ENCODE results near the gene WFDC2.

WFDC2 gene

DNA sequence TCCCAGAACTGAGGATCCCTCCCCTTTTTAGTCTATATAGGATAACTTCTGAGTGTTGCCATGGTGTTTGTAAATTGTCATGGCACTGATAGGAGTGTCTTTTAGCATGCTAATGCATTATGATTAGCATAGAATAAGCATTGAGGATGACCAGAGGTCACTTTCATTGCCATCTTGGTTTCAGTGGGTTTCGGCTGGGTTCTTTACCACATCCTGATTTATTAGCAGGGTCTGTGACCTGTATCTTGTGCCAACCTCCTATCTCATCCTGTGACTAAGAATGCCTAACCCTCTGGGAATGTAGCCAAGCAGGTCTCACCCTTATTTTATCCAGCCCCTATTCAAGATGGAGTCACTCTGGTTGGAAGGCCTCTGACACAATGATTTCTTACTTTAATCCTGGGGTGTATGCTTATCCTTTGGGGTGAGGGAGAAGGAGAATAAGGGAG, 19.6 kb downstream of the WFDC2 start:
- CTCF ChIA-PET, result no interaction called here
- DNase-seq, result no peak
- WGBS (ENCODE audit: insufficient coverage), result 40% methylated on average over 1 of the region's 1 CpG

DNA sequence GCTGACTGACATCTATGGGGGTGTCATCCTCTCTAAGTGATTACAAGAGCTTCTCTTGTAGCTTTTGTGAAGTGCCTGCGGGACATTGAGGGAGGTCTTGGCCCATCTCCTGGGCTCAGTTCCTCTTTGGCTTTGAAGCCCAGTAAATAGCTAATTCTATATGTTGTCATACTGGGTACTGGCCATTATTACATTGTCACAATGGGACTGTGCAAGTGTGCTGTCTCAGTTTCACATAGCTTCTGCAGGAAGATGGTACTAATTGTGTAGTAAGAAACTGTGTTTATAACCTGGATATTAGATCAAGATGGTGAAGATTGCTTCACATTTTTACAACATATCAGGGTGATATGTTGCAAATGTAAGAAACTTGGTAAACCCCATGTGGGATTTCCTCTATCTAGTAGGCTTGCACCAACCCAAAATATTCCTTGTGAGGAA, 26.0 kb downstream of the WFDC2 start:
- H3K36me3 ChIP-seq (ENCODE audit: control insufficient read depth in 4 of 4, insufficient read depth in 4 of 4, low read length in 3 of 4), result no peaks in the 10 kb centered on the region
- H3K9me3 ChIP-seq (ENCODE audit: control extremely low read depth in 1 of 5, control insufficient read depth in 4 of 5, insufficient read depth in 2 of 5, low read depth in 1 of 5, low read length in 4 of 5), result no peaks in the 10 kb centered on the region
- peaks cover 0 to 22% (median 8%) of the 10 kb centered on the region in 5 experiments for H3K27me3 ChIP-seq (replicated peaks in 2 of 5; ENCODE audit: control insufficient read depth in 4 of 5, insufficient read depth in 5 of 5, low read length in 4 of 5)
- no CpG with 5 or more reads among the region's 1 CpG for WGBS (ENCODE audit: insufficient coverage)
- no peak for DNase-seq
- no peaks in the 10 kb centered on the region for H3K4me1 ChIP-seq (ENCODE audit: control extremely low read depth in 1 of 4, control insufficient read depth in 4 of 4, insufficient read depth in 4 of 4, low read length in 3 of 4)
- no peak overlapping the region for H3K27ac ChIP-seq (ENCODE audit: insufficient read depth in 1 of 2, low read depth in 1 of 2, low read length in 2 of 2, poor library complexity in 1 of 2, severe bottlenecking in 2 of 2)
- H3K4me3 ChIP-seq (ENCODE audit: control insufficient read depth in 1 of 7, extremely low read depth in 1 of 7, insufficient read depth in 4 of 7, low read depth in 2 of 7, low read length in 6 of 7), result no peak overlapping the region
- ChIA-PET CTCF (interaction anchor here (1.4 kb wide), 1 partner anchor 9 kb away, joined by 4 read pairs; no protein-coding TSS in a partner anchor), POLR2A (no interaction called here)

More for the DNA sequence above, 19.6 kb downstream of the WFDC2 start:
- Histone ChIP-seq H3K27me3 (replicated peaks in 2 of 5; ENCODE audit: control insufficient read depth in 4 of 5, insufficient read depth in 5 of 5, low read length in 4 of 5) (peaks cover 0 to 11% (median 6%) of the 10 kb centered on the region in 5 experiments), H3K36me3 (ENCODE audit: control insufficient read depth in 4 of 4, insufficient read depth in 4 of 4, low read length in 3 of 4) (no peaks in the 10 kb centered on the region), H3K9me3 (ENCODE audit: control extremely low read depth in 1 of 5, control insufficient read depth in 4 of 5, insufficient read depth in 2 of 5, low read depth in 1 of 5, low read length in 4 of 5) (no peaks in the 10 kb centered on the region), H3K27ac (ENCODE audit: insufficient read depth in 1 of 2, low read depth in 1 of 2, low read length in 2 of 2, poor library complexity in 1 of 2, severe bottlenecking in 2 of 2) (no peak overlapping the region), H3K4me1 (ENCODE audit: control extremely low read depth in 1 of 4, control insufficient read depth in 4 of 4, insufficient read depth in 4 of 4, low read length in 3 of 4) (no peaks in the 10 kb centered on the region), H3K4me3 (ENCODE audit: control insufficient read depth in 1 of 7, extremely low read depth in 1 of 7, insufficient read depth in 4 of 7, low read depth in 2 of 7, low read length in 6 of 7) (no peak overlapping the region)
- POLR2A ChIA-PET, result no interaction called here

DNA sequence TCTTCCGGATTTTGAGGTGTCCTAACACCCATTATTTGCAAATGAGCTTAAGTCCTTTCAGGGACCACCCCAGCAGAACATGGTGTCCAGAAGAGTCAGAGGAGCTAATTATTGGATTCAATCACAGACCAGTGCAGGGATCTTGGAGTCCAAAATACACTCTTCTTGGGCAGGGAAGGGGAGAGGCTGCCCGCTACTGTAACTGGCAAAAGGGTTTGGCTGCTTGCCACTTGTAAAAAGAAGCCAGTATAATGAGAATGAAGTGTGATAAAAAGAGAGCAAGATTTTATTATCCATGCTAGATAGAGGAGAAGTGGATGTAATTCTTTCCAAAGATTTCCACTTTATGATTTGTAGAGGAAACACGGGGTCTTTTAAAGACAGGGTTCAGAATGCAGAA, 26.6 kb downstream of the WFDC2 start:
- Histone ChIP-seq H3K4me1 (ENCODE audit: control extremely low read depth in 1 of 4, control insufficient read depth in 4 of 4, insufficient read depth in 4 of 4, low read length in 3 of 4) (no peaks in the 10 kb centered on the region), H3K36me3 (ENCODE audit: control insufficient read depth in 4 of 4, insufficient read depth in 4 of 4, low read length in 3 of 4) (no peaks in the 10 kb centered on the region), H3K4me3 (ENCODE audit: control insufficient read depth in 1 of 7, extremely low read depth in 1 of 7, insufficient read depth in 4 of 7, low read depth in 2 of 7, low read length in 6 of 7) (no peak overlapping the region), H3K27ac (ENCODE audit: insufficient read depth in 1 of 2, low read depth in 1 of 2, low read length in 2 of 2, poor library complexity in 1 of 2, severe bottlenecking in 2 of 2) (no peak overlapping the region), H3K27me3 (replicated peaks in 2 of 5; ENCODE audit: control insufficient read depth in 4 of 5, insufficient read depth in 5 of 5, low read length in 4 of 5) (peaks cover 0 to 24% (median 6%) of the 10 kb centered on the region in 5 experiments), H3K9me3 (ENCODE audit: control extremely low read depth in 1 of 5, control insufficient read depth in 4 of 5, insufficient read depth in 2 of 5, low read depth in 1 of 5, low read length in 4 of 5) (no peaks in the 10 kb centered on the region)
- WGBS (ENCODE audit: insufficient coverage), result 91% methylated on average over 3 of the region's 3 CpGs
- ChIA-PET POLR2A (no interaction called here), CTCF (no interaction called here)
- DNase-seq, result no peak

DNA sequence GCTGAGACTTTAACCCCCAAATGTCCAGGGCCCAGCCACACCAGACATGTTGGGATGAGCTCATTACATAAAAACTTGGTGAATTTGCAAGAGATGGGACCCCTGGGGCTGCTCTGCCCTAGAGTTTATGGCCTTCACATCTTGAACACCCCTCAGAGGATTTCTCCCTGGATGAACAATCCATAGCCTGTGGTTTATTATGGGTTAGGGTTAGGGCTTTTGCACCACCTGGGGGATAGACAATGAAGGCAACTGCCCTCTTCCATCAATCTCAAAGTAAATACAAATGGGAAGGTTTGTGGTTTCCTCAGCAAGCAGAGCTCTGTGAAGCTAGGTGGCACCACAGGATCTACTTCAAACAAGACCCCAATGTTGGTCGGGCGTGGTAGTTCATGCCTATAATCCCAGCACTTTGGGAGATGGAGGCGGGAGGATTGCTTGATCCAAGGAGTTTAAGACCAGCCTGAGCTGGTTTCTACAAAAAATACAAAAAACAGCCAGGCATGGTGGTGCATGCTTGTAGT, 28.5 kb downstream of the WFDC2 start:
- ChIA-PET CTCF (interaction anchor here (0.8 to 1.1 kb wide), 2 partner anchors 14 to 175 kb away, joined by 3 to 4 read pairs; no protein-coding TSS in a partner anchor), POLR2A (no interaction called here)
- 94% methylated on average over 3 of the region's 3 CpGs for WGBS (ENCODE audit: insufficient coverage)
- Histone ChIP-seq H3K4me3 (ENCODE audit: control insufficient read depth in 1 of 7, extremely low read depth in 1 of 7, insufficient read depth in 4 of 7, low read depth in 2 of 7, low read length in 6 of 7) (no peak overlapping the region), H3K27ac (ENCODE audit: insufficient read depth in 1 of 2, low read depth in 1 of 2, low read length in 2 of 2, poor library complexity in 1 of 2, severe bottlenecking in 2 of 2) (no peak overlapping the region), H3K36me3 (ENCODE audit: control insufficient read depth in 4 of 4, insufficient read depth in 4 of 4, low read length in 3 of 4) (no peaks in the 10 kb centered on the region), H3K4me1 (ENCODE audit: control extremely low read depth in 1 of 4, control insufficient read depth in 4 of 4, insufficient read depth in 4 of 4, low read length in 3 of 4) (no peaks in the 10 kb centered on the region), H3K9me3 (ENCODE audit: control extremely low read depth in 1 of 5, control insufficient read depth in 4 of 5, insufficient read depth in 2 of 5, low read depth in 1 of 5, low read length in 4 of 5) (no peaks in the 10 kb centered on the region), H3K27me3 (replicated peaks in 2 of 5; ENCODE audit: control insufficient read depth in 4 of 5, insufficient read depth in 5 of 5, low read length in 4 of 5) (peaks cover 2 to 33% (median 7%) of the 10 kb centered on the region in 5 experiments)
- DNase-seq, result no peak

DNA sequence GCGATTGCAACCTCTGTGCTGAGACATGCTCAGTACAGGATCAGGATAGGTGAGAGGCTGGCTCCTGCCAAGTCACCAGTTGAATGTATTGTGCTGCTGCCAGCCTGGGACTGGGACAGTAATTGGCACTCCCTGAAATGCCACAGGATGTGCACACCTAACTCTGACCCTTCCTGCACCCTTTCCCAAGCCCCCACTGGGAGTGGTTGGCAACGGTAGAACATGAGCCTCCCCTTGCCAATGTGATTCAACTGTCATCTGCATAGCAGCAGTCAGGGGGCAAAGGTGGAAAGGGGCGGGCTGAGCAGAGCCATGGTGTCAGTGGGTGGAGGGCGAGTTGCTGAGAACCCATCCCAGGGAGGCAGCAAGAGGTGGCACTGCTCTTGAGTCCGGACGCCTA, 30.5 kb downstream of the WFDC2 start:
- H3K36me3 ChIP-seq (ENCODE audit: control insufficient read depth in 4 of 4, insufficient read depth in 4 of 4, low read length in 3 of 4), result no peaks in the 10 kb centered on the region
- H3K27me3 ChIP-seq (replicated peaks in 2 of 5; ENCODE audit: control insufficient read depth in 4 of 5, insufficient read depth in 5 of 5, low read length in 4 of 5), result peaks cover 2 to 36% (median 9%) of the 10 kb centered on the region in 5 experiments
- ChIA-PET CTCF (interaction anchor here (1.4 kb wide), 1 partner anchor 13 kb away, joined by 3 read pairs; no protein-coding TSS in a partner anchor), POLR2A (no interaction called here)
- H3K4me1 ChIP-seq (ENCODE audit: control extremely low read depth in 1 of 4, control insufficient read depth in 4 of 4, insufficient read depth in 4 of 4, low read length in 3 of 4), result no peaks in the 10 kb centered on the region
- no peak overlapping the region for H3K27ac ChIP-seq (ENCODE audit: insufficient read depth in 1 of 2, low read depth in 1 of 2, low read length in 2 of 2, poor library complexity in 1 of 2, severe bottlenecking in 2 of 2)
- H3K4me3 ChIP-seq (ENCODE audit: control insufficient read depth in 1 of 7, extremely low read depth in 1 of 7, insufficient read depth in 4 of 7, low read depth in 2 of 7, low read length in 6 of 7), result no peak overlapping the region
- no peak for DNase-seq
- 78% methylated on average over 5 of the region's 6 CpGs for whole genome bisulfite sequencing (ENCODE audit: insufficient coverage)
- no peaks in the 10 kb centered on the region for H3K9me3 ChIP-seq (ENCODE audit: control extremely low read depth in 1 of 5, control insufficient read depth in 4 of 5, insufficient read depth in 2 of 5, low read depth in 1 of 5, low read length in 4 of 5)

DNA sequence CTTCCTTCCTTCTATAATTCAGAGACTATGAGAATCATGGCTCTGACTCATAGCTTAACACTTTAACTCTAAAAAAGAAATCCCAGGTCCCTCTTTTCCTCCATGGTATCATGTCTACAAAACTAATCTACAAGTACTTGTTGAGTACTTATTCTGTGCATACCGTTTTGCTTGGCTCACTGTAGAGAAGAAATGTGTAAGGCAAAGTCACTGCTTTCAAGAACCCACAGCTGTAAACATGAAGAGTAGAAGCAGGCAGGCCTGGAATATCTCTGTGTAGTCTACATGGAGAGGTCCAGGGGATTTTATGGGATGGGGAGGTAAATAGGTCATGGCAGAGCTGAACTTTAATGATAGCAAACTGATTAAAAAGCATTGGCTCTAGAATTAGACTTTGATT, 32.0 kb downstream of the WFDC2 start:
- Histone ChIP-seq H3K4me3 (ENCODE audit: control insufficient read depth in 1 of 7, extremely low read depth in 1 of 7, insufficient read depth in 4 of 7, low read depth in 2 of 7, low read length in 6 of 7) (no peak overlapping the region), H3K9me3 (ENCODE audit: control extremely low read depth in 1 of 5, control insufficient read depth in 4 of 5, insufficient read depth in 2 of 5, low read depth in 1 of 5, low read length in 4 of 5) (no peaks in the 10 kb centered on the region), H3K4me1 (ENCODE audit: control extremely low read depth in 1 of 4, control insufficient read depth in 4 of 4, insufficient read depth in 4 of 4, low read length in 3 of 4) (no peaks in the 10 kb centered on the region), H3K27ac (ENCODE audit: insufficient read depth in 1 of 2, low read depth in 1 of 2, low read length in 2 of 2, poor library complexity in 1 of 2, severe bottlenecking in 2 of 2) (no peak overlapping the region), H3K36me3 (ENCODE audit: control insufficient read depth in 4 of 4, insufficient read depth in 4 of 4, low read length in 3 of 4) (no peaks in the 10 kb centered on the region), H3K27me3 (replicated peaks in 2 of 5; ENCODE audit: control insufficient read depth in 4 of 5, insufficient read depth in 5 of 5, low read length in 4 of 5) (peaks cover 6 to 32% (median 7%) of the 10 kb centered on the region in 5 experiments)
- ChIA-PET CTCF (interaction anchor here (0.7 to 1.8 kb wide), 3 partner anchors 21 to 207 kb away, joined by 3 to 4 read pairs (median 3); no protein-coding TSS in a partner anchor), POLR2A (no interaction called here)
- DNase-seq, result no peak
- WGBS (ENCODE audit: insufficient coverage), result 100% methylated on average over 1 of the region's 1 CpG

DNA sequence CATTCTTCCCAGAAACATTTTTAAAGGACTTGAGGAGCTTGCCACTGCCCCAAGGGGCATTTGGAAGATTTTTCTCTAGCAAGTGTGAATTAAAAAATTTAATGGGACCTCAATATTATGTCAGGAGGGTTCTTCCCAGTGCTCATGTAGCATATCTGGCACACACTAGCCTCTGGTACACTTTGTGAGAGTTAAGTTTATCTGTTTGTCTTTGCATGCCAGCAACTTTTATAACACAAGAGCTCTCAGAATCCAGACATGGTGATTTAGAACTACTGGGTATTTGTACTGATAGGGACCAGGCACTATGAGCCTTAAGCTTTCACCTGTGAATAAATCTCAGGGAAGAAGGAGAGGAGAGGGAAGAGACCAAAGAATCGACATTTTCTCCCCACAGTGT, 33.0 kb downstream of the WFDC2 start:
- Histone ChIP-seq H3K9me3 (ENCODE audit: control extremely low read depth in 1 of 5, control insufficient read depth in 4 of 5, insufficient read depth in 2 of 5, low read depth in 1 of 5, low read length in 4 of 5) (no peaks in the 10 kb centered on the region), H3K27ac (ENCODE audit: insufficient read depth in 1 of 2, low read depth in 1 of 2, low read length in 2 of 2, poor library complexity in 1 of 2, severe bottlenecking in 2 of 2) (no peak overlapping the region), H3K4me1 (ENCODE audit: control extremely low read depth in 1 of 4, control insufficient read depth in 4 of 4, insufficient read depth in 4 of 4, low read length in 3 of 4) (no peaks in the 10 kb centered on the region), H3K4me3 (ENCODE audit: control insufficient read depth in 1 of 7, extremely low read depth in 1 of 7, insufficient read depth in 4 of 7, low read depth in 2 of 7, low read length in 6 of 7) (no peak overlapping the region), H3K36me3 (ENCODE audit: control insufficient read depth in 4 of 4, insufficient read depth in 4 of 4, low read length in 3 of 4) (no peaks in the 10 kb centered on the region), H3K27me3 (replicated peaks in 2 of 5; ENCODE audit: control insufficient read depth in 4 of 5, insufficient read depth in 5 of 5, low read length in 4 of 5) (peaks cover 6 to 32% (median 7%) of the 10 kb centered on the region in 5 experiments)
- no peak for DNase-seq
- ChIA-PET POLR2A (no interaction called here), CTCF (interaction anchor here (1.8 kb wide), 1 partner anchor 22 kb away, joined by 4 read pairs; no protein-coding TSS in a partner anchor)
- WGBS (ENCODE audit: insufficient coverage), result 86% methylated on average over 1 of the region's 1 CpG

All from common myeloid progenitor, CD34-positive (primary cell).